ENCODE measurements around the gene SLC38A8.

SLC38A8 gene

DNA sequence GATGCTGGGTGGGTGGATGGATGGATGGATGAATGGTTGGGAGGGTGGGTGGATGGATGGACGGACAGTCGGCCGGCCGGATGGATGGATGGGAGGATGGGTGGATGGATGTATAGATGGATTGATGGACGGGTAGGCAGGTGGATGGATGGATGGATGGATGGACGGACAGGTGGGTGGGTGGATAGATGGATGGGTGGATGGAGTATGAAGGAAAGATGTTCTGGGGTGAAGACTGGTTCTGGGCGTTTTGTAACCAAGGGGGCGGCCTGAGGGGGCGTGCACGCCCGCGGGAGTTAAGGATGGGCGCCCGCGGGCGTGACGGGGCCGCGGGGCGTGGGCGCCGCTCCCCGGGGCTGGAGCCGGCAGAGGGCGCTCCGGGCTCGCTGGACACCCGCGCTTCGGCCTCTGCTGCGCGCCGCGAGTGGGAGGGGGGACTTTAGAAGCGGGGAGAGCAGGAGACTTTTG, 74.7 kb downstream of the SLC38A8 start, which contains the start of gene NECAB2:
Gene NECAB2, plus strand, starts transcription at position 407 of the 468 bp plus-strand sequence. CDS start 405 bp downstream, outside the sequence.
- DNase-seq, result no peak

GRCh38 chr16:83967091-83967490, 75.5 kb downstream of the SLC38A8 start:
- DNase-seq, result no peak

DNA sequence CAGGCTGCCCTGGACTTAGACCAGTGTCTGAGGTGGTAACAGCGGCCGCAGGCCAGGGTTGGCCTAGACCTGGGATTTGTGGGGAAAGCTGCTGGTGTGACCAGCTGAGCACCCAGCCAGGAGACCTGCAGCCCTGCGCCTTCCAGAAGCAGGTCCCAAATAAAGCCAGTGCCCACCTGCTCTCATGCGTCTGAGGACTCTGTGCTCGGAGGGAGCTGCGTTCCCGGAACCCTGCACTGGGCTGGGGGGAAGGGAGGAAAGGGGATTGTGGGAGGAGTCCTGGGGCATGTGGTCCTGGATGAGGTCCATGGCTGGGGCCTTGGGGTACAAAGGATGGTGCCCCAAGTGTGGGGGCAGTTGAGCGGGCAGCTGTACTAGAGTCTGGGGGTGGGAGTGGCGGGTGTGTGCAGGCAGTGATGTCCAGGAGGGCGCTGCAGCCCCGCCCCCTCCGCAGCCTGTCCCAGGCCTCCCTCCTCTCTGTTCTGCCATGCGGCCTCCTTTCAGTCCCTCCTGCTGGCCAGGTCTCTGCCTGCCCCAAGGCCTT, 76.4 kb downstream of the SLC38A8 start:
- no peak for DNase-seq

DNA sequence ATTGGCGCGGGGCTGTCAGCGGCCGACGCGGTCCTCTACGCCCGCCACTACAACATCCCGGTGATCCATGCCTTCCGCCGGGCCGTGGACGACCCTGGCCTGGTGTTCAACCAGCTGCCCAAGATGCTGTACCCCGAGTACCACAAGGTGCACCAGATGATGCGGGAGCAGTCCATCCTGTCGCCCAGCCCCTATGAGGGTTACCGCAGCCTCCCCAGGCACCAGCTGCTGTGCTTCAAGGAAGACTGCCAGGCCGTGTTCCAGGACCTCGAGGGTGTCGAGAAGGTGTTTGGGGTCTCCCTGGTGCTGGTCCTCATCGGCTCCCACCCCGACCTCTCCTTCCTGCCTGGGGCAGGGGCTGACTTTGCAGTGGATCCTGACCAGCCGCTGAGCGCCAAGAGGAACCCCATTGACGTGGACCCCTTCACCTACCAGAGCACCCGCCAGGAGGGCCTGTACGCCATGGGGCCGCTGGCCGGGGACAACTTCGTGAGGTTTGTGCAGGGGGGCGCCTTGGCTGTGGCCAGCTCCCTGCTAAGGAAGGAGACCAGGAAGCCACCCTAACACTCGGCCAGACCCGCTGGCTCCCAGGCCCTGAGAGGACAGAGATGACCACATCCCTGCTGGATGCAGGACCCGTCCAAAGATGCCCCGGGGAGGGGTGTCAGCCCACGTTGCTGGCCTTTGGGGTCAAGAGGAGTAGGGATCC, 77.0 kb downstream of the SLC38A8 start:
- DNase-seq, result no peak

- DNase-seq, result no peak
These were observed 77.7 kb downstream of the SLC38A8 start for GRCh38 chr16:83964684-83965443.

DNA sequence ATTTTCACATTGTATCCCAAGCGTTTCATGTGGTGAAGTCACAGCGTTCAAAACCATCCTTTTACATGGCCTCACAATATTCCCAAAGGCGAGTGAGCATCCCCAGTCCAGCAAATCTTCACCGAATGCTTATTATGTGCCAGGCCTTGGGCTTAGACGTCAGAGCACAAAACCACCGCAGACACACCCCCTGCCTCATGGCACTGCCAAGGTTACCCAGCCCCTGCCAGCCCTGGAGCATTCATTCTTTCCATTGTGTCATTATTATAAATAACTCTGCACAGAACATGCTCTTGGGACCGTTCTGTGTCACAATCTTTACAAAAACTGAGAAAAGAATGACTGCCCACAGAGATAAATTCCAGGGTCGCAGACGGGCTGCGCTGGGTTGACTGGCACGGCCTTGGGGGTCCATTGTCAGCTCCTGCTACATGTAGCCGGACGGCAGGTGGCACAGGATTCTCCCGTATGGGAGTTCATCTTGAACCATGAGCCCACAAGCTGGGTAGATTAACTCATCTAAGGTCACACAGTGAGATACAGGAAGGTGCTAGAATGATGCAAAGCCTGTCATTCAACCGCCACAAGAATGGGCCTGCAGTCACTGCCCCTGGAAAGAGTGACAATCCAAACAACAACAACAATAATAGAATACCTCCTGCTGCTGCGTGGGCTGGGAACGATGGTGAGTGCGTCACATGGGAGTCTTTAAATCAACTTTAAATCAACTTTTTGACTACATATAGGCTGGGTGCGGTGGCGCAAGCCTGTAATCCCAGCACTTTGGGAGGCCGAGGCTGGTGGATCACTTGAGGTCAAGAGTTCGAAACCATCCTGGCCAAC, 79.1 kb downstream of the SLC38A8 start:
- DNase-seq, result no peak

DNA sequence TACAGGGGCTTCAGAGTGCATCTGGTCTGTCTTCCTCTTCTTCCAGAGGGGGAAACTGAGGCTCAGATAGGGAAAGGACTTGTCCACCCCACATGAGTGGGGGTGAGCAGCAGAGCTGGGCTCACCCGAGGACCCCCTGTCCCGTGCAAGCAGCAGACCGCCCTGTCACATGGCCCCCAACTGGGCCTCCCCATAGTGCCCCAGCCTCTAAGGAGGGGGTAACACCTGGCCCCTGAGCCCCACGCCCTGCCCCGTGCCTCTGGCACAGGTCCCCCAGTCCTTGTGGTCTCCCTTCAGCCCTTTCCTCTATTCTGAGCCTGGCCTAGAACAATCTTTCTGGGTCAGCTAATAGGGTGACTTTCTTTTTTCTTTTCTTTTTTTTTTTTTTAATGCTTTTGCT, 81.0 kb downstream of the SLC38A8 start:
- no peak for DNase-seq

- DNase-seq, result no peak
These were observed 81.9 kb downstream of the SLC38A8 start for GRCh38 chr16:83960521-83961249.
